ENCODE data around the gene KRT81.
A peak's percentile ranks its signal among the peaks of the same experiment; 100 is the strongest.
"Not testable (repeated sequence)": the region's sequence is repeated elsewhere in the genome, so short reads cannot be mapped to it uniquely, and the experiment has no call there.

Gene KRT81

DNA sequence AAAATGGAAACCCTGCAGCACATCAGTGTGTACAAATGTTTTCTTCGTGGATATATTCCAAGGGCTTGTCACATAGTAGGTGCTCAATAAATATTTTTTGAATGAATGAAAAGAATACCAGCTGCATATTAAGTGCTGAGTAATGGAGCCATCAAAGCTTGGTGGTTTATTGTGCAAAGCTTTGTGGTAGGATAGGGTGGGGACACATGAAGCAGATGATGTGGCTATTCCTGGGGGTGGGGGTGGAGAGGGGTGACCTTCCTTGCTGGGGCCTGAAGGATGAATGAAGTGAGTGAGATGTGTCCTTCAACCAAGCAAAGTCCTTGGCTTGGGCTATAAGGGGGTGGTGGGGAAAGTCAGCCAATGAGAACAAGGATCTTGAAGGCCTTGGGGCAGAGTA, 4.3 kb upstream of the KRT81 start:
- no peak for DNase-seq

DNA sequence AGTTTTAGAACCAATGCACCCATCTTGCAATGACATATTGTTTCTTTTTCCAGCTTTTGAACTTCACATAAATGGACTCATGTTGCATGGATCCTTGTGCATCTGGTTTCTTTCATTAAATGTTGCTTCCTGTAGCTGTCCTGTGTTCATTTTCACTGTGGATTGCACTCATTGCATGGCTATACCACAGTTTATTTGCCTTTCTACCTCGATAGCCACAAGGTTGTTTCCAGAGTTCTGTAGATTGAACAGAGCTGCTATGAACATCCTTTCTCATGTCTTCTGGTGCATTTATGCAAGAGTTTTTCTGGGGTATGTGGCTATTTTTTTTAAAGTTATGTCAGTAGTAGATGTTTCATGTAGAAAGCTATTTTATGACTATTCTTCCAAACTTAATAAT, 3.5 kb upstream of the KRT81 start:
- DNase-seq: no peak

DNA sequence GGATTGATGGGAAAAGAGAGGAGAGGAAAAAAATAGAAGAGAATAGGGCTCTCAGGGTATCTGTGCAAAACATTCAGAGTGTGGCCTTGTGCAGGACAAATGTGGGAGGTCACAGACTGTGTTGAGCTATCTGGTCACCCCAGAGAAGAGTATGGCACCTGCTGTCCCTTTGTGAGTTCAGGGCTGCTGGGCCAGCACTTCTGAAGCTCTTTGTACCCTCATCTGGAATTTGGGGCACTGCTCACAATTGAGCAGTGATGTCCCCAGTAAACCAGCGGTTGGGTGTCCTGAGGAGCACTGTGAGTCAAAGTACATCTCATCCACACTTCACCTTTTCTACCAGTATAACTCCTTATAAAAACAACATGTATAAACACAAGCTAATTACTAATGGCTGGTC, 2.6 kb upstream of the KRT81 start:
- no peak for DNase-seq

DNA sequence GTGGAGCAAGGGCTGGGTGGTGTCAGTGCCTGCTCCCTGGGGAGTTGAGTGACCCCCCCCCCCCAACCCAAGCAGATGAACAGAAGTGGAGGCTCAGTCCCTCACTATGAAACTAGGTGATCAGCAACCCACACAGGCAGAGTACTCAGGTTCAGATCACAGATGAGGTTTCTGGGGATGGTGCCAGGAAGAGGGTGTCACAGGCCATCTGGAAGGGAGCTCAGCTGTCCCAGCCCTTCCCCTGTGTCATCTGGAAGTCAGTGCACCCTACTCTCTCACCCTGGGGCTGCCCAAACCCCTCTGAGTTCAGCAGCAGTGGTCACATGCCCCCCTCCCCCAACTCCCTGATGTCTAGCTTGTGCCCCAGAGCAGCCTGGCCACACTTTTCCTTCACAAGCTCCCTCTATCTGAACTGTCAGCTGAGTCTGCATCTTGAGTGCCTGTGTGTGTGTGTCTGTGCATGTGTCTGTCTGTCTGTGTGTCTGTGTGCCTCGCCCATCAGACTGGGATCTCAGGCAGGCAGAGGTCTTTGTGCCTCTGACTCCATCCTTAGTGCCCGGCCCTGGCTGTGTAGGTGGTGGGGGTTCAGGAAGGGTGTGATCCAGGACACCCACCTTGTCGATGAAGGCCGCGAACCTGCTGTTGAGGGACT, 725 bp downstream of the KRT81 start:
- not testable (repeated sequence) for DNase-seq

DNA sequence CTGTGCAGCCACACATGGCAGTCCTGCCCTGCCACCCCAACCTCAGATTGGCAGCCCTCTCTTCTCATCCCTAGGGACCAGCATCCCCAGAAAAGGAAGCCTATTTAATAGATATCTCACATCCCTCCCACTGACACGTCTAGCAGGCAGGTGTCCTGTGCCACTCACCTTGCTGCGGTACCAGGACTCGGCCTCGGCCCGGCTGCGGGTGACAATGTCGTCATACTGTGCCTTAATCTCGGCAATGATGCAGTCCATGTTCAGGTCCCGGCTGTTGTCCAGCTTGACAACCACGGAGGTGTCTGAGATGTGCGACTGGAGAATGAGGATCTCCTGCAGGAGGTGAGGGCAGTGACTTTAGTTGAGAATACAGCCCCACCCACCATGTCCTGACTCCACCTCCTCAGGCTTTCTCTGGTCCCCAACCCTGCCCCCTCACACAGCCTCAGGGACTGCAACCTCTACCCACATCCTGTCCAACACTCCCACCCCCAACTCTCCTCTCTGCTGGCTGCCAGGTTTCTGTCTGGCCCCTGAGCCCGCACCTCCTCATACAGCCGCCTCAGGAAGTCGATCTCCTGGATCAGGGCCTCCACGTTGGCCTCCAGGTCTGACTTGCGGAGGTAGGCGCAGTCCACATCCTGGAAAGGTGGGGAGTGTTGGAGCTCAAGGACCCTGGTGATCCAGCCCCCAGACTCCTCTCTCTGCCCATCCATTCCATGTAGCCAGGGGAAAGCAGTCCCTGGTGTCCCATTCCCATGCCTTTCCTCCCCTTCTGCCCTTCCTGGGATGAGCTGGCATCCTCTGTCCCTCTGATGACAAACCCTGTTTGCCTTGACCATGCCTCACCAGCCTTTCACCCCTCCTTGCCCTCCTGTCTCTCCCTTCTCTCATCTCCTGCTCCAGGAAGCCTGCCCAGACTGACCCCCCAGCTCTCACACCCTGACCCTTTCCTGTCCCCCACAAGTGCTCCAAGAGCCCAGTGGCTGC, 3.2 kb downstream of the KRT81 start:
- DNase-seq: not testable (repeated sequence)

DNA sequence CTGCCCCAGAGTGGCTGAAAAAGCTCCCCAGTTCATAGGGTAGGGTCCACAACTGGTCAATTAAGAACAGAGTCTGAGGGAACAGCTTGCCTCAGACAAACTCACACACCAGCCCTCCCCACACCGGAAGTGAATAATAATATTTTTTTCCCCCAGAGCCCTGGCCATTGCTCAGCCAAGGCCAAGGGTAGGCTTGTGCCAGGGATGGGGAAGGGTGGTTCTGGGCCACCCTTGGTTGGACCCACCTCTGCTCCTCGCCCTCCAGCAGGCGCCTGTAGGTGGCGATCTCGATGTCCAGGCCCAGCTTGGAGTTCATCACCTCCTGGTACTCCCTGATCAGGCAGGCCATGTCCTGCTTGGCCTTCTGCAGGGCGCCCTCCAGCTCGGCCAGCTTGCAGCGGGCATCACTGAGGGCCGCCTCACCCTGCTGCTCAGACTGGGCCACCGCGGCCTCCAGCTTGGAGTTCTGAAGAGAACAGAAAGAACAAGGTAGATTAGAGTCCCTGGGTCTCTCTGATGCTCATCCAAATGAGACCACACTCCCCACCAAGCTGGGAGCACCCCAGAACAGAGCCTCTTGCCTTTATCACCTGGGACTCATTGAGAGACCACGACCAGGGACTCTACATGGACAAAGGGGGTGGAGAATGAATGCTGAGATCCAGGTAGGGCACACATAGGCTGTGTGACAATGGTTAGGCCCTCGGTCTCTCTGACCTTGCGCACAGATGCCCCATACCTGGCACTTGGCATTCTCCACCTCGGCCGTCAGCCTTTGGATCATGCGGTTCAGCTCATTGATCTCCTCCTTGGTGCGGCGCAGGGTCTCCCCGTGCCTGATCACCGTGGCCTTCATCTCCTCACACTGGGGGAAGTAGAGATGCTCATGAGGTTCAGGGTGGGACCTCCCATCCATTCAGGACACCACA, 4.2 kb downstream of the KRT81 start:
- DNase-seq: not testable (repeated sequence)

DNA sequence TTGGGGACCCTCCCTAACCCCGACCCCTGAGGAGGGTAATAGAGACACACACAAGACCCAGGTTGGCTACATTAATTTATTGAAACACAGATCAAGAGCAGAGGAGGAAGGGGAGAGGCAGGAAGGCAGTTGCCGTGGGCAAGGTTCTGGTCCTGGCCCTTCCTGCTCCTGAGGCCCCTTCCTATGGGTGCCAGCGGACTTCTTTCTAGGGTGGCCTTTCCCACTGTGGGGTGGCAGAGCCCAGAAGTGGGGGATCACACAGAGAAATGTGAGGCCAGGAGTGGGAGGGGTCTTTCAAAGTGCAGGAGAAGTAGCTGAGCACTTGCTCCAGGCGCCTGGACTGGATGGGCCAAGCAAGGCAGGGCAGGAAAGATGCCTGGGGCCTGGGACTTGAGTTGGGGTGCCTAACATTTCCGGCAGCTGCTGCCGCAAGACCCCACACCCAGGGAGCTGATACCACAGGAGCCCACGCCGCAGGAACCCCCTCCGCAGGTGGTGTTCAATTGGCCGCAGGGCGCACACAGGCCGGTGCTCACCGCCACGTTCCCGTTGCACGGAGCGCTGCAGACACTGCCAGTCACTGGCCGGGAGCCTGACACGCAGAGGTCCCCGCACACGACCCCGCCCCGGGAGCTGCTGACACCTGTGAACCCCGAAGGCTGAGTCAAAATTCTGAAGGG, 5.3 kb downstream of the KRT81 start:
- DNase-seq: no peak

DNA sequence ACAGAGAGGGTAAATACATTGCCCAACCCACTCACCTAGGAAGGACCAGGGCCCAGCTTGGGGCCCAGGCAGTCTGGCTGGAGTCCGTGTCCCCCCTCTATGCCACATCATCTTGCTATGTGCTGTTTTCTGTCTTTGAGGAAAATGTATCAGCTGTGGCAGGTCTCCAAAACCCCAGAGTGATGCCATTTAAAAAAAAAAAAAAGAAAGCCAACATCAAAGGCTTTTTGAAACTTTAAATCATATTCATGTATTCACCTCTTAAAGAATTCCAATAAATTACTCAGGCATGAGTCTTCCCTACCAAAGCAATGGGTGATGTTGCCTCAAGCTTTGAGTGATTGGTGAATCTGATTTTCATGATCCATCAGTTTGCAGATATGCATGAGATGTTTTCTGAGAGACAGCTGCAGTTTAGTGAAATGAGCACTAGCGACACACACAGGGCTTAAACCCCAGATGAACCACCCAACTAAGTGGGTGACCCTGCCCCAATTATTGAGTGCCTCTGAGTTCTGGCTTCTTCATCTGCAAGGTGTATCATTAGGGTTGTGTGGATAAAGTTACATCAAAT, 6.1 kb downstream of the KRT81 start:
- no peak for DNase-seq

DNA sequence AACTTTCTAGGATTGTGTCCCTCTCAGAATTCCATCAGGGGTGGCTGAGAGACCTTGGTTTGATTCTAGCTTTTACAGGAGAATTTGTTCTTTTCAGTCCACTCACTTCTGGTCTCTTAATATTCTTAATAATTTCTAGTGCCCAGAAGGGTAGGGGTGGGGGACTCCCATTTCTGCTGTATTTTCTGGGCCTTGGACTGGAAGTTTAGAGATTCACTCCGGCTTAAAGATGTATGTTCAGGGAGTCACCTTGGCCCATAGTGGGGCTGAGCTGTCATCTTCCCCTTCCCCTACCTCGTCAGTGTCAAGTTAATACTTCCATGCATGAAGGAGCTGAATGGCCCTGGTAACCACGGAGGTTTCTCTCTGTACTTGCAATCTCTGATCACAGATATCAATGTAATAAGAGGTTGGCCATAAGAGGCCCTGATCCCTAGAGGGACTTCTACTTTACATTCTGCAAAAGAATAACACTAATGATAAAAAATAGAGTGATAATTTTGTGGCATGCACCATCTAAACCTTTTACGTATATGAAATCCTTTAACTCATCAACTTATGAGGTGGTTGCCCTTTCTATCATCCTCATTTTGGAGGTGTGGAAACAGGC, 6.7 kb downstream of the KRT81 start:
- no peak for DNase-seq

DNA sequence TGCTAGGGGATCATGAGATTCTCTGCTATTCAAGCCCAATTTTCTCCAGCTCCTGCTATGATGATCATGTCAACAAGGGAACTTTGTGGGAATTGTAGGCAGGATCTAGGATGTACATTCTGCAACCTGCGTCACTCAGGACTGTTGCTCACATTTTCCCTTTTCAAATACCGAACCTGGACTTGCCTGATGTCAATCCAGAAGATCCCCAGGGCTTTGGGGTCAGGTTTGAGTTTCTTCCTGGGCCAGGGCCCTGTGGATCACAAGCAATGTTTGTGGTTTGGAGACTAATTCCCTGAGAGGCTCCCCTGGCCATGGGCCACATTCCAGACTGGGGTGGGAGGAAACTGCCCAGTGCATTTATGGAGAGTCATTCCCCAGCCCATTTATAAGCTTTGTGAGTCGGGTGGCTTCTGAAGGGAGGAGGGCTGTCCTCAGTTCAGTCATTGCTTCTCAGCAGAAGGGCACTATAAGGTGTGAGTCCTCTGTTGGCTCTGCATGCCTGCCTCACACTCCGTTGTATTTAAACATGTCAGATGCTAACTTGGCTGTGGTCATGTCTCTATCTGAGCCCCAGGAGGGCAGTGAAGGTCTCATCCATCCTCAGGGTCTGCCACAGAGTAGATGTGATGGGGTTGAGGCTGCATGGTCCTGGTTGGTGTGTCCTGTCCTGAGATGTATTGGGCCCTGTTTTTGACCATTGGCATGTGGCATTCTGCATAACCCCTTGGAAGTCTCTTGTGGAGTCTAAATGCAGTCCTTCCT, 10.4 kb downstream of the KRT81 start:
- DNase-seq: no peak

DNA sequence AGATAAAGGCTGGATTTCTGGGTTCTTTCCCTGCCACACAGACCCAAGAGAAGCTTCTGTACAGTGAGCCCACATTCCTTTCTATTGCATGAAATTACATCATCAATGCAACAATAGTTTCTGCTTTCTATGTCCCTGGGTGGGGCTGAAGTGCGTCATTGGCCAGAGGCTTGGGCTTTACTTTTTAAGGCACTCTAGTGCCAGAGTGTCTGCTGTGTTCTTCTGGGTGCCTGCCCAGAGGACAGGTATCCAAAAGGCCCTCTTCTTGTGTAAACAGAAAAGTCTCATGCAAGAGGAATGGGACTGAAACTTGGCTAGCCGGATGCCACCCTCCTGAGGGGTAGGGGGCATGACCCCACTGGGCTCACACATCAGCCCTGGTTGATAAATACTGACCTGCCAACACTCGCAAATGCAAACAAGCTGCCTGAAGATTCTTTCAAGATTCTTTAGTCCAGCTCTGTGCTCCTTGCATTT, 11.0 kb downstream of the KRT81 start:
- DNase-seq: no peak

DNA sequence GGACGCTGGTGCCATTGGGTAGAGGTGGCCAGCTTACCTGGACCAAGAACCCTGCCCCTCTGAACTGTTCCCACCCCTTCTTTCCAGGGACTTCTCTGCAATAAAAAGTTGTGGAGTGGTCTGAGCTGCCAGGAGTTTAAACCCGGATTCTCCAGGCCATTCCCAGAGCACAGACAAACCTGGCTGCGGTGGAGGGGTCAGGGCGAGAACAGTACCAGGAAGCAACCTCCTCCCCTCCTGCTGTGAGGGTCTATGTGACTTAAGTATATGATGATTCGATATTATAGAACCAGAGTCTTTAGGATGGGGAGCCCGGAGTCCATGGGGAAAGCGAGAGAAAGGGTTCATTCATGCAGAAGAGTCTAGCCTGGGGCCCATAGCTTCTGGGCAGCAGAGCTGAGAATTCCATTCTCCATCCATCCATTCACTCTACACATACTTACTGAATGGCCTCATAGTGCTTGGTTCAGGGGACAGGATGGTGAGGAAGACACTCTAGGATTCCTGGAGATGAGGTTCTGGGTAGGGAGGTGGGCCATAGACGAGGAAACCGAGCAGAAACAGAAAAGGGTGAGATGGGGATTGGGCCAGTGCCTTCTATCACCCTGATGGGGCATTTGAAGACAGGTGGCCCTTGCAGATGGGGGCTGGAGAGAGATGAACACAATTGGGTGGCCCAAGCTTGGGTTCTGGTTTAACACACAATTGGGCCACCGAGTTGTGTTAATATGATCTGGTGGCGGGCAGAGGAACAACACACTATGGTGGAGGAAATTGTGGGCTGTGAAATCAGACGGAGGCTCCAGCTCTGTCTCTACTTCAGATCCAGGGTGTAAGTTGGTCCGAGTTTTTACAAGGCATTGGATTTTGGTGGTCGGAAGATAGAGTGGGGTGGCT, 11.7 kb downstream of the KRT81 start:
- DNase-seq: no peak

DNA sequence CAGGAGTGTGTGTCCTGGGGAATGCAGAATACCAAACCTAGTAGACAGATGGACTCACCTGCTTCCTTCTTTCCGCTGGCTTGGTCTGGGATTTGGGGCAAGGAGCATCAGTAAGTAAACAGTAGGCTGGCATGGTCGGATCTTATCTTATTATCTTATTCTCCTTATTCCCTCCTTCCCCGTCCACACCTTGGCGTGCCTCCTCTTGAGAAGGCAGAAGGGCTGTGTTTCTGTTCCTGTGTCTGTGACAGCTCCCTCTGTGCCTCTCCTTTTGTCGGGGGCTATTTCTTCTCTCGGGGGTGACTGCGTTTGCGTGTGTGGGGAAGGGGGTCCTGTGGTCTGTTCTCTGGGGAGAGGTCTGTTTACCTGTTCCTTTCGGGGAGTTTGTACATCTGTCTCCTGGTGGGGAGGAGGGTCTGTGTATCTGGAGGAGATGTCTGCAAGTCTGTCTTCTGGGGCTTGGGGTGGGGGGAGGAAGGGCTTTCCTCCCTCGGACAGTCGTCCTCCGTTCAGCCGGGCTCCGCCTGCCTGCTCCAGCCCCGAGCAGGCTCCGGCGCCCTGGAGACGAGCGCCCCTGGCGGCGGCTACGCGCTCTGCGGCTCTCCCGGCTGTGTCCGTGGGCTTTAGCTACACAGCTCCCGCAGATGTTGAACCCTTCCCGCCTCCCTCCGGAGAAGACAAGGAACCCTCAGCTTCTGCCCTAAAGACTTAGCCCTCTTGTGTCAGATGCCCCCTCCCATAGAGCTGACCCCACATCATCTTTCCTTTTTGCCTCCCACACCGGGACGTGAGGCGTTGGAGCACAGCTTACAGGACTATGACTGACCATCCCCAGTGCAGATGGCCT, 12.5 kb downstream of the KRT81 start:
- DNase-seq: peak; percentile 15 to 67 (median 48)

DNA sequence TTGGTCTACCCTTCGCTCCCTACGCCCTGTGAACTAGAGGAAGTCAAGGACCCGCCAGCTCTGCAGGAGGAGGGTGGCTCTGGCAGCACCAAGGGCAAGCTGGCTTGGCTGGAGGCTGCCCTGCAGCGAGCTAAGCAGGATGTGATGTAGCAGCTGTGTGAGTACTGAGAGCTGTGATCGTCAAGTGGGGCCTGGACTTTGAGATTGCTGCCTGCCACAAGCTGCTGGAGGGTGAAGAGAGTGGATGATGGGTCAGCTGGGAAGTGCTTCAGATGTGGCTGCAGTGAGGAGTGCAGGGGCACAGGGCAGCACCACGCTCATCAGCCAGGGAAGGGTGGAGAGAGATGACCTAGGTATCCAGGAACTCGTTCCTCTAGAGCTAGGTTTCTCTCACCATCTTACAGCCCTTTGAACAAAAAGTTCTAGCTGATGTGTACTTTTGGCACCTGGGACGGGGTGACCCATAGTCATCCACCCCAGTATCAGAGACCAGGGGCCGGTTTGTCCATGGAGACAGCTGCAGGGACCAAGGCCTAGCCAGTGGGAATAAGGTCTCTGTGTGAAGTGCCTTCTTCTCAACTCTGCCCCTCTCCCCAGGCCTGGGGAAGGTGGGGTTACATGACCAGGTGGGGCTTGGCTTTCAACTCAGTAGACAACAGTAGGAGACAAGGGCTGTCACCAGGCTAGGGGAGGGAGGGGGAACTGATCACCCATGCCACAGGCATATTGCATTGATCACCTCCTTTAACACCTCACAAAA, 13.7 kb downstream of the KRT81 start:
- DNase-seq: no peak

DNA sequence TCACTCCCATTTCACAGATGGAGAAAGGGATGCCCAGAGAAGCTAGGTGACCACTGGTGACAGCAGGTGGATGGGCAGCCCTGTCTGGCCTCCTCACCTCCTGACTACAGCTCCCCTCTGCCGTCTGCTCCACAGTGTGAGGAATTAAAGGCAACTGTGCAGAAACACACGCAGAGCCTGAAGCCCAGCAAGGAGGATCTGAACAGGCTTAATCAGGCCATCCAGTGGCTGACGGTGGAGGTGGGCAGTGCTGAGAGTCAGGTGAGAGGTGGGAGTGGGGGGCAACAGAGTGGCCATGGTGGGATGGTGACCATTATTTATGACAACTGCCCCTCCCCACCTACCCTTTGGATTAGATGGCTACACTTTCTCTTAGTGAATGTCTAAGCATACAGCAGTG, 15.6 kb downstream of the KRT81 start:
- DNase-seq: no peak

DNA sequence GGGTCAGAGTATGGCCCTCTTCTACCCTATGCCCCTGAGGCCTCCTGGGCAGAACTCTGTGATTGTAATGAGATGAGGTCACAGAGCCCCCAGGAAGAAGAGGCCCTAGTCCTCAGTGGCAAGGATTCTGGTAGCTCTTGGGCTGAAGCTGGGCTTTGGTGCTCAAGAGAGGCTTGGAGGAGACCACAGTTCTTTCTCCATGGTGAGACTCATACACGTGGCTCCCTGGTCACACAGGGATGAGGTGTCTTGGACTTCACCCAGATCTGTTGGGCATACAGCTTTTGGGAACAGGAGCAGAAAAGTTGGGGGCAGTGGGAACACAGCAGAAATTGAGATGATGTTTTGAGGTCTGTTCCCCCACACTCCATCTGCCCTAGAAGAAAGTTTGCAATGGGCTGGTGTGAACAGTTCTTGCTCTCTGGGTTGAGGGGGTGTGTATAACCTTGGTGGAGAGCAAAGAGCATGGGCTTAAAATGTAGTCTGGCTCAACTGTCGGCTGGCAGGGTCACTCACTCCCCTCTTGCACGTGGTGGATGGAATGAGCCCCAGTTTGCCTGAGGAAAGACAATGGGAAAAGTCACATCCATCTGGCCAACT, 16.7 kb downstream of the KRT81 start, which contains the start of gene KRT86:
TSS of gene KRT86 (plus strand) at position 125 of the 600 bp plus-strand sequence. CDS start 27,272 bp downstream, outside the sequence.
- no peak for DNase-seq

DNA sequence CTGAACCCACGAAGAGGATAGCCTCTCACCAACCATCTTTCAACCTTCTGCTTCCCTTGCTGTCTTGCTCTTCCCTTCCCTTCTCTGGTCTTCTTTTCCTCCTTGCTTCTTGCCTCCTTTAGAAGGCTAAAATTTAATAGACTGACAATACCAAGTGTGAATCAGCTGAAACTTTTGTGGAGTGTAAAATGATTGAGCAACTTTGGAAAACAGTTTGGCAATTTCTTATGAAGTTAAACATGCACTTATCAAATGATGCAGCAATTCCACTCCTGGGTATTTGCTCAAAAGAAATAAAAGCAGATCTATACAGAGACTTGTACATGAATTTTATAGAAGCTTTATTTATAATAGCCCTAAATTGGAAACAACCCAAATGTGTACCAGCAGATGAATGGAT, 20.2 kb downstream of the KRT81 start:
- no peak for DNase-seq

Data from stimulated activated naive CD4-positive, alpha-beta T cell (primary cell).